Fibroblast of gingiva (primary cell): ENCODE data around the gene NLRC3.

Experiments
- DNase-seq: peaks from one replicate; pipeline ENCODE4 v3.0.0-alpha.2; 2011; ENCODE audit warnings: low read depth

The NLRC3 gene

DNA sequence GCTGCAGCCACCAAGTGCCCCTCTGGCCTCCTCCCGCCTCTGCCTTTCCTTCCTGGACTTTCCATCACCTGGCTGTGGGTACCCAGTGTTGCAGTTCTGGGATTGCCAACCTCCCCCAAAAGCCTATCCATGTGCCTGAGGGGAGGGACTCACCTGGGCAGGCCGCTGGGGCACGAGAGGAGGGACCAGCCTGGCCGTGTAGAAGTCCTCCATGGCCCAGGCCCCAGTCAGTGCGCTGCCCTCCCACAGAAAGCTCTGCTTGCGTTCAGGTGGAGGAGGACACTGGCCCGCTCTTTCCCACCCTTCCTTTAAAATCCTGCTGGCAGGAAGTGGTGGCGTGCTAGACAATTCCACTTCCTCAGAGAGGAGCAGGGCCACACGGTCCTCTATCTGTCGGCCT is 20.0 kb upstream of the NLRC3 start:
- DNase-seq = no peak

DNA sequence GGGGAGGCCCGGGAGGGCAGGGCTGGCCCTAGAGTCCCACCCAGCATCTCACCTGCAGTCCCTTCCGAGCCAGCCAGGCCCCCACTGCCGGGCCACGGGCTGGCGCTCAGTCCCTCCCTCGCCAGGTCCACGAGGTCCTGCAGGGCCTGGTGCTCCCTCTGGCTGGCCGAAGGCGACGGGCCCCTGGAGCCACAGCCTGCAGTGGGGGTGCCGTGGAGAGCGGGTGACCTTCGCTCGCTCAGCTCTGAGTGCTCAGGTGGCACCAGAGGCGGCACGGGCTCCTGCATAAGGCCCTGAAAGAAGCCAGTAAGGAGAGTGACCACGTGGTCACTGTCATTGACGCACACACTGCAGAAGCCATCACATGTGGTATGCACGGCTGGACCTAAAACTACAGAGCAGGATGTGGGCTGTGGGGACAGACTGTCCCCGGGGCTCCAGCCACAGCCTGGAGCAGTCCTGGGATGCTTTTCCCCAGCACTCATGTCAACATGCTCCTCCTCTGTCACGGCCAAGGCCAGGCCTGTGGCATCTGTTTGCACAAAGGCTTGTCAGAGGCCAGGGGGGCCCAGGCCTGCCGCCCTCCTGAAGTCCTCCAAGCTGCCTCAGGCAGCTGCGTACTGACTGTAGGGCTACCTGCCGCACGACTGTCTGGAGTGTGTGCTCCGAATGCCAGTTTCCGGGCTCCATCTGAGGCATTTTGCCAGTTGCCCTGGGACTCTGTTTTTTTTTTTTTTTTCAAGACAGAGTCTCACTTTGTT is 19.1 kb upstream of the NLRC3 start:
- DNase-seq = no peak

DNA sequence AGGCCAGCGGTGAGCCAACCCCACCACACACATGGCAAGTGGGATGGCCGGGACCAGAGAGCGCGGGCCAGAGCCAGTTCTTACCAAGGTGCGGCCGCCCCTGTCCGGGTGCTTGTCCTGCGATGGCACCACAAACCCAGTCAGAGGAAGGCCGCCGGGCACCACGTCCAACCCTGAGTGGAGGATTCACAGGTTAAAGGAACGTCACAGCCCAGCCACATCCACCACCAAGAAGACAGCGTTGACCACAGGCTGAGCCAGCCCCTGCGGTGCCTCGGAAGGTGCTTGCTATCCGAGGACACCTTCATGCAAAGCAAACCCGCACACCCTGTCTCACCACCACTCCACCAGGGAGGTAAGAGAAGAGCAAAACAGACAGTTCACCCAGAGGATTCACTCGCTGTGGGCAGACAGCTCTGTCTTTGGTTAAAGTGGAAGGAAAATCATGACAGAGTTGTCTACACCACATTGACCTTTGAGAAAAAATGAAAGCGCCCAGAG is 18.4 kb upstream of the NLRC3 start:
- DNase-seq = no peak

DNA sequence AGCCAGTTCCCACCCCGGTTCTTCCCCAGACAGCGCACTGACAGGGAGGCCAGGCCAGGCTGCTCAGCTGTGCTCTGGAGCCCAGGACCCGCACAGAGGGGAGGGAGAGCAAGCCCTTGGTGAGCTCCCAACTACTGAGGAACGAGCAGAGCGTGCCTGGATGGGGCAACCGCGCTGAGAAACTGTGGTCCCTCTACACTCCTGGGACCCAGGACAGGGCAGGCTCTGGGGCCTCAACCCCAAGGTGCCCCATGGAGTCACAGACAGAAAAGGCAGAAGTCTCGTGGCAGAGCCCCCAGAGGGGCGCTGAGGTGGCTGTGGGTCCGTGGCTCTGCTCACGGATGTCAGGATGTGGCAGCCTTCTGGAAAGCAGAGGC is 17.9 kb upstream of the NLRC3 start:
- DNase-seq = no peak

DNA sequence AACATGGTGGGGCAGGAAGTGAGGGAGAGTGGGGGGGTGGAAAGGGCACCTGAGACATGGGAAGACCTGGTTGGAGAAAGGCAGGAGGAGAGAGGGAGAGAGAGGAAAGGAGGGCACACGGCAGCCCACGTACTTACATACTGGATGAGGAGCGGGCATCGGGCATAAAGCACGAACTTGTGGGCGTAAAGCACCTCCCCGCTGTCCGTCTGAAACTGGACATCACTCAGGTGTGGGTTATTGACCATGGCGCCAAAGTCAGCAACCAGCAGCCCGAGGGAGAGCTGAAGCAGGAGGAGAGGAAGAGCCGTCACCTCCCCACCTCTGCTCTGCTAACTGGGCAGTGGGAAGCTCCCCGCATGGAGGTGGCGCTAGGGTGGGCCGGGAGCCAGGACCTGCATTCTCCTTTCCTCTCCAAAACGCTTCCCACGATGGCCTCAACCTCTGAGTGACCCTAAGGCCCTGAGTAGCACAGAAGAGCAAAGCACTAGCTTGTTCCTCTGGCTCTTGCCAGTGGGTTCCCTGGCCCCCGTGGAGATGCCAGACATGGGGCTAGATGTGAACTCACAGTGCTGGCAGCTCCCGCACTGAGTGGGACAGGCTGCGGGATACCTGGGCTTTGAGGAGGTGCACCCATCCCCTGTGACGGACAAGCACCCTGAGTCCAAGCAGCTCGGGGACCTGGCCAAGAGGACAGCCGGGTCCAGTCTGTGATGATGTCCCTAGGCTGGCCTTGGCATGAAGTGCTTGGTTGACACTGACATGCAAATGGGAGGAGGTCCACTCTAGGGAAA is 17.3 kb upstream of the NLRC3 start:
- no peak for DNase-seq

DNA sequence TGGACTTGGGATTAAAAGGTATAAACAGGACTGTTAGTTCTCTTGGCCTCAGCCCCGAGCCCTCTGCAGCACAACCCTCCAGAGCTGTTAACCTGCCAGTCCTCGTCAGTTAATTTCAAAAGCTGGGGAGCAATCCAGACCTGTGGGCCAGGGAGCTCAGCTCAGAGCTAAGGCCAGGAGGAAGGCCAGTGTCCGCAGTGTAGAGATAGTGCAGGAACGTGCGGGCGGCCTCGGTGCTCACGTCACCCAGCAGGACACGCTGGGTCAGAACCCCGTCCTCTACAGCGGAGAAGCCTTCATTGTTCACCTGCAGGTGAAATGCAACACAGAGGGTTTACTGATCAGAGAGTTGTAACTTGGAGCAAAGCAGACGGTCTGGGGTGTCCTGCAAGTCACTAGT is 15.4 kb upstream of the NLRC3 start:
- no peak for DNase-seq

DNA sequence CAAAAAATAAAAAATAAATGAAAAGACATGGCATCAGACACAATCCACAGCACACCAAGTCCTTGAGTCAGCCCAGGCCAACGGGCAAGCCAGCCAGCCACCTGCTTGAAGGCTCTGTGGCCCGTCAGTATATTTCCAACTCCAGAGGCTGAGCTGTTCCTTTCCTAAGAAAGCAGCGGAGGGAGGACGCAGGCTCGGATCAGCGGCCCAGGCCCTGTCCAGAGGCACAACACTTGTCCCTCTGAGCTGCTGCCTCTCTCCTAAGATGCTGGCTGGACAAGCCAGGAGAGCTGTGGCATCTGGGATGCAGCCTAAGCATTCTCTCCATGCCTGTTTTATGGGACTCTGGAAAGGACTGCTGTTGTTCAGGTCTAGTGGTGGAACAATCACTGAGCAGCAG is 14.8 kb upstream of the NLRC3 start:
- DNase-seq = no peak

DNA sequence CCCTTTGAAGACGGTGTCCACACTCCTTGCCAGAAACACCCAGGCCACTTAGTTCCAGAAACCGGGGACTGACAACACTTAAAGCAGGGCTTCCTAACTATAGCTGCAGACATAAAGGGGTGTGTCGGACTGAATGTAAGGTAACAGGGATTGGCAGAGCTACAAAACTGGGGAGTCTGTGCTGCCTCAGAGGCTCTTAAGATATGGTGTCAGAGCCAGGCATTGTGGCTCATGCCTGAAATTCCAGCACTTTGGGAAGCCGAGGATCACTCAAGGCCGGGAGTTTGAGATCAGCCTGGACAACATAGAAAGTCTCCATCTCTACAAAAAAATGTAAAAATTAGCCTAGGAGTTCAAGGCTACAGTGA is 14.2 kb upstream of the NLRC3 start:
- DNase-seq = no peak

DNA sequence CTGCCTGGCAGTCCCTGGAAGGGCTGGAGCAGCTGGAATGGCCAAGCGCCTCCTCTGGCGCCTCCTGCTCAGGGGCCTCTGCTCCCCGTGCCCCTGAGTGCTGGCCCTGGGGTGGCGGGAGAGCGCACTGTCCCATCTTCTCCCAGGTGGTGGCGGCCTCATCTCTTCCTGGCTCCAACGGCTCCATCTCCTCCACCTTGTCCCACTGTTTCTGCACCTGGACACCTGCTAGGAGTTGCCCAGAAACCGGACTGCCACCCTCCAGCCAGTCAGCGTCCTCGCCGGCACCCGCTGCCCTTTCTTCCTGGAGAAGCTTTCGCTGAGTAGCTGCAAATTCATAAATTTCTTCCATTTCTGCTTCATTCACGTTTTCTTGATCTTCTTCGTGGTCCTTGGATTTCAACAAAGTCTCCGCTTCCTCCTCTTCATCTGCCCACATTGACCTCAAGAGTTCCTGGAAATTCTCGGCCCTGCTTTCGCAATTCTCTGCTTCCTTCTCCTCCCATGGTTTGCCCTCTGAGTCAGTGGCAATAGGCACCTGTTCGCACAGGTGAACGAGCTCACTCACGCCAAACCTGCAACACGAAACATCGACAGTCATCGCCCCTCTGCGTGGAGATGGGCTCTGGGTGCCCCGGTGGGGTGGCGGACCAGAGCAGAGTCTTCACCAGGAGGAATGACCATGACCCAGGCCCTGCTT is 13.7 kb upstream of the NLRC3 start:
- no peak for DNase-seq

DNA sequence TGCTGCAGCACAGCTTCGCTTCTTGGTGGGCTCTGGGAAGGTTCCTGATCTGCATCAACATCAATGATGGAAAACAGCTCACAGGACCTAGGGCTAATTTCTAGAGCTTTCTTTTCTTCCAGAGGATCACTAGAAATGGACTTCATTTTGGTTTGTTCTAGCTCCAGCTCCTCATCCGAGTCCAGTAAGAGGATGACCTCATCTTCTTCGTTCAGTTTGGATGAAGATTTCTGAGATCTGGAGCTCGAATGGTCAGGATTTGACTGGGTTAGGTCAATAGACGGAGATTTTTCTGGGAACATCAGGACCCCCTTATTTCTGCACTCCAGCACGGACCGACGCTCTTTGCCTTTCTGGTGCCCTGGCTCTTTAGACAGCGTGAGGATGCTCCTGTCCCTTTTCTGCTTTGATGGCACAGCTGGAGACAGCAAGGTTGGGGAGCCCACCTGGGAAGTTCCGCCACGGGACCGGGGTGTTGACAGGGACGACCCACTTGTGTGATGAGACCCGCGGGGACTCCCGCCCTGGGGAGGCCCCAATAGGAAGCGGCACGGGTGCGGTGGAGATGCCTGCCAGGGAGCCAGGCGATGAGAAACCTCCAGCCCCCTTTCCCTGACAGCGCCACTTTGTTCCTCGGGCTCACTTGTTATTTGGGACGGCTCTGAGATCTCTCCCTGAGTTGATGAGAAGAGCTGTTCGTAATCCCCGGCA is 12.9 kb upstream of the NLRC3 start:
- DNase-seq = no peak

DNA sequence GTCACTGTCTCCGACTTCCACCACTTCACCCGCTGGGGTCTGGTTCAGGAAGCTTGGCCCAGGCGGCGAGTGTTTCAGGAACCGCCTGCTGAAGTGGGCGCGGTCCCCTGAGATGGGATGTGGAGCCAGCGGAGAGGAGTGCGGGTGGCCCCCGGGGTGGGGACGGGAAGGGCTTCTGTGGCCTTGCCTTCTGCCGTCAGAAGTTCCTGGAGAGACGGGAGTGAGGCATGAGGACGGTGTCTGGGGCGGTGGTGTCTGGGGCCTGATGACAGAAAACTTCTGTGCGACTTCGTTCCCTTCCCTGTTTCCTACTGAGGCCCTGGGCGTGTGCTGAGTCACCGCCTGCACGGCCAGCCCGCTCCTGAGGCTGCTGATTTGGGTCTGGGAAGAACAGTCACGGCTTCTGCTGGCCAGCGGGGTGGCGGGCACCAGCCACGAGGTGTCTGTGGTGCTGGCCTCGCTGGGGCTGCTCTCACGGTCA is 12.3 kb upstream of the NLRC3 start:
- DNase-seq = no peak

DNA sequence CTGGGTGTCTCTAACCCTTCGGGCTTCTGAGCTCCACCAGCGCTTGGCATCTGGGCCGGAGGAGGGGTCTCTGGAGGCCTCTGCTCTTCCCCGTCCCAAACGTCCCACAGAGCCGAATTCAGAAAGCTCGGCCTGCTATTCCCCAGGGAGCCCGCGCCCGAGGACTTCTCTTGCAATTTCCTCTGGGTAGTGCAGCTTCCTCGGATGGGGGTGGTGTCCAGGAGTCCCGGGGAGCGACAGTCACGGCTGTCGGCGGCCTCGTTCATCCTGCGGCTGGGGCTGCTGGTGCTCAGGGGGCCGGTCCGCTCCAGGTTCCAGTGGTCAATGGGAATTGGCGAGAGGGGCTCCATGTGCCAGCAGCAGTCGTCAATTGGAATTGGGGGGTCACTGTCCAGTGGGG is 11.8 kb upstream of the NLRC3 start:
- DNase-seq = no peak

DNA sequence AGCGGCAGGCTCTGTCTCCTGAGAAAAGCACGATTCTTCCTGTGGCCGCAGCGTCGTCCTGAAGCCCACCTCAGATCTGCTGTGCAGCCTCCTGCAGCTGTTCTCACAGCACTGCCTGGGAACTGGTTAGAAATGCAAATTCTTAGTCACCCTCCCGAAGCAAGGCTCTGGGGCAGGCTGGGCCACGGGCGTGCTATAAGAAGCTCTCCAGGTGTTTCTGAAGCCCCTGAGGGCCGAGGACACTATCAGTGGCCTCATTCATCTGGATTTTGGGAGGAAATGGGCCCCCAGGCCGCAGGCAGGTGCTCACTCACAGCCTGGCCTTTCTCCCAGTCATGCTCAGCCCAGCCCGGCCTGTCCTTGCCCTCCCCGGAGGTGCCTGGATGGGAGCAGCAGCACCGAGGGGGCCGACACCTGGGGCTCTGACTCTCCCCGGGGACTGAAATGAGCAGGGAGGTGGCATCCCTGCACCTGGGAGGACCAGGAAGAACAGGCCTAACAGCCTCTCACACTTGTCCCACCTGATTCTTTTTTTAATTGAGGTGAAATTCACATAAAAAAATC is 10.4 kb upstream of the NLRC3 start:
- DNase-seq = no peak

DNA sequence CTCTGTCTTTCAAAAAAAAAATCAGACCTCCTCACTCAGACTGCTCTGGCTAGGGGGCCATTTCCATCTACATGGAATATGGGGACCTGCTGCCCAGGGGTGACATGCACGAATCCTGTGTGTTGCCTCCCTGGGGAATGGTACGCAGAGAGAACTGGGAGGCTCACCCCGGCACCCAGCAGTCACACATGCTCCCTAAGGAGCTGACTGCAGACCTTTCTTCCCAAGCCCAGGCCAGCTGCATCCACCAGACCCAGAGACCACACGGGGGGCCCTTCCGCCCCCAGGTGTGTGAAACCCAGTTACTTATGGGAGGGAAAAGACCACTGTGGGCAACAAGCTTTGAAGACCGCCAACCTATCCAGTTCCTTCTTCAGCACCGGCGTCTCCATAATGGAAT is 7.2 kb upstream of the NLRC3 start:
- DNase-seq = no peak

DNA sequence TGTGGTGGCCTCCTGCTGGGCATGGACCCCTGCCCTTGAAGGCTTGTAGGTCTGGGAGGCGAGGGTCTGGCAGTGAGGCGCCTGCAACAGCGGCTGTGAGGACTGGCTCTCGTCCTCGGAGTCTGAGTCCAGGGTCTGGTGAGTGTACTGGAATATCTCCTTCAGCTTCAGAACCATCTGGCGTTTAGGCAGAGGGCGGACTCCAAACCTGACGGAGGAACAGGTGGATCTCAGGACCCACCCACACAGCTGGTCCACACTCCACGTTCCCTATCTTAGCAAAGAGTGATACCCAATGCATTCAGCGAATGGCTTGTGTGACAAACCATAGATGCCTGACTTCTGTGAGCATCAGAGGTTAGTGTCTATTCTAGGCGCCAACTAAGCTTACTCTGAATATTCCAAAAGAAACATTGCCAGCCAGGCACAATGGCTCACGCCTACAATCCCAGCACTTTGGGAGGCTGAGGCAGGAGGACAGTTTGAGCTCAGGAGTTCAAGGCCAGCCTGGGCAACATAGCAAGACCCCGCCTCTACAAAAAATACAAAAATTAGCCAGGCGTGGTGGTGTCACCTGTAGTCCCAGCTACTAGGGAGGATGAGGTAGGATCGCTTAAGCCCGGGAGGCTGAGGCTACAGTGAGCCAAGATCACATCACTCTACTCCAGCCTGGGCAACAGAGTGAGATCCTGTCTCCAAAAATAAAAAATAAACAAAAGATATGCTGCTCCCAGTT is 6.3 kb upstream of the NLRC3 start:
- no peak for DNase-seq

DNA sequence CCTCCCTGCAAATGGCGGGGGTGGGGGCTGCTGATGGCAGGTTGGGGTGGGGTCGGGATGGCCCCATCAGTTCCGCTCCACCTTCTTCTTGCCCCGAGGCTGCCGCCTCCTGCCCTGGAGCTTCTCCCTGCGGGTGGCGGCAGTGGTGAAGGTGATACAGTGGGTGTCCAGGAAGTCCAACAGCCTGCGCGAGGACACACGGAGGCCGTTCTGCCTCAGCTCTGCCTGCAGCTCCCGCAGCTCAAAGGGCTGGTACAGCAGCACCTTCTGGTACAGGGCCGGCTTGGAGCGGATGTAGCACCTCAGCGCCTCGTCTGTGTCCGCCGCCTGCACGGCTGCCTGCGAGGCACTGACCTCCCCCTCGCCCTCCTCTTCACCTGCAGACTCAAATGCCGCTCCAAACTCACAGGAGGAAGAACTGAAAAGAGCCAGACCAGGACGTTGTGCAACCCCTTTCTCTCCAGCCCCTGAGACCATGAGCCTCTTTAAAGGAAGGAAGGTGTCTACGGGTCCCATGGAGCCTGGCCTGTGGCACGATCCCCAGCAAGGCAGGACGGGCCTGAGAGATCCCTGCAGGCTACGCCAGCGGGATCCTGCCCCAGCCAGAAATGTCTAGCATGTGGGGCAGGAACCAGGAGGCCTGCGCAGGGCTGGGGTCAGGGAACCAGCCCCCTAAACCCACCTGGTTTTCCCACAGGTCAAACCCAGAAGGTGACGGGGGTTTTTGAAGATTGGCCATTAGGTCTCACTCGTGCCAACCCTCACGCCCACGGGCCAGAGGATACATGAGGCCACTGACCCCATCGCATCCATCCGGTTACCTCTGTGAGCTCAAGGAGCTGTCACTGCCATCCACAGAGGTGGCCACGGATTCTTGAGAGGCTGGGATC is 5.3 kb upstream of the NLRC3 start:
- no peak for DNase-seq

DNA sequence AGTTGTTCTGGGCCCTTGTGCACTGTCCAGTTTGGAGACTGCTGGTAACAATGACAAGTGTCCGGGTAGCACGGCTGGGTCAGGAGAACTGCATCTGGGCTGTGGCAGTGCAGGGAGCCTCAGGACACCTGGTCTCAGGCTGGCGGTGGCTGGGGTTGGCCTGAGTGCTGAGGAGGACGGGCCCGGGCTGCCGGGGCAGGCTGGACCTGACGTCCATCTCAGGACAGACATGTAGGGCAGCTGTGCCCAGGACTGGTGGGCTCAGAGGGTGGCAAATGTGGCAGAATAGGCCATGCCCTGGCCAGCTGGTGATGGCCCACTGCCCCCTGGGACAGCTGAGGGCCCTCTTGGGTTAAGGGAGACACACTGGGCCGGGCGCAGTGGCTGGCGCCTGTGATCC is 4.2 kb upstream of the NLRC3 start:
- DNase-seq = no peak

DNA sequence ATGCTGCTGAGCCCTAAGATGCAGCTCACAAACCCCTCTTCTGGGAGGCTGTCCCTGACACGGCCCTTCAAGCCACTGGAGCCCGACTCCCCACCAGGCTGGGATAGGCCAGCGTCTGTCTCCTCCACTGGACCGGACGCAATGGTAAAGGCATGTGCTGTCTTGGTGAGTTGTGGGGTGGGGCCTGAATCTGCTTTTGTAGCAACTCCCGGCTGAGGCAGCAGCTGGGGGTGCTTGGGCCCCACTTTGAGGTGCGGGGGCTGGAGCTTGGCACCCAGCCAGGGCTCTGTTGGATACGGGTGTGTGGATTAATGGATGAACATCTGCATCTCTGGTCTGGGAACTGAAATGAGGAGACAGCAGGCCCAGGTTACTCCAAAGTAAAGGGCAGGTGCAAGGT is 3.5 kb upstream of the NLRC3 start:
- DNase-seq = no peak

DNA sequence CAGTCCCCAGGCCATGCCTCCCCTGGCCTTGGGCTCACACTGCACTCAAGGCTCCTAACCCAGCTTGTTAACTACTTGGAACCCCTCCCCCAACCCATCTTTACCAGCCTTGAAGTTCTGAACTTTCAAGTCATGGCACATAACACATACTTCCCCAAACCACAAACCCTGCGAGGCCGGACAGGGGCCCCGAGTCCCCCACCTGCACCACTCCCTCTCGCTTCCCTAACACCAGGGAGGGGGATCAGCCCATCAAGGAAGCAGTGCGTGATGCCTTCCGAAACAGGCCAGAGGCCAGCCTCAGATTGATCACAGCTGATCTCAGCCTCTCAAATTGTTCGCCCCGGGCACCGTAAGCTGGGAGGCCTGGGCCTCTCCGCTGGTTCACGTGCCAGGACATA is 3.0 kb upstream of the NLRC3 start:
- no peak for DNase-seq

DNA sequence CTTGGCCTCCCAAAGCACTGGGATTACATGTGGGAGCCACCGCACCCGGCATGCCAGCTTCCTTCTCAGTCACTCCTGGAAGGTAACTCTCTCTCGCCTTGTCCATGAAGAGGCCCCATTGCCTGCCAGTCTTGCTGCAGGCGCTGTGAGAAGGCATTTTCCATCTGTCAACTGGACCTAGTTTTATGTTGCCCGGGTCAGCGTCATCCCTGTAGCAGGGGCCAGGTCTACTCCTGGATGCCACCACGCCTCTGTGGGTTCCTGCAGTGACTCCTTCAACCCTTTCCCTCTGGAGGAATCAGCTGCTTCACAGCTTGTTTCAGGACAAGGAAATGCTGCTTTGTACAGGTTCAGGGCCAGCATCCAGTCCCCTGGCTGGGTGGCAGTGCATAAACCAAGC is 2.6 kb upstream of the NLRC3 start:
- no peak for DNase-seq
